Femur (tissue), 1 donor: ENCODE measurements around the gene PDIA6.
"Not testable (repeated sequence)": the region's sequence is repeated elsewhere in the genome, so short reads cannot be mapped to it uniquely, and the experiment has no call there.

ENCODE experiments used
- DNase-seq: peaks from one replicate; pipeline ENCODE4 v3.0.0-alpha.2; 2017

PDIA6 gene

DNA sequence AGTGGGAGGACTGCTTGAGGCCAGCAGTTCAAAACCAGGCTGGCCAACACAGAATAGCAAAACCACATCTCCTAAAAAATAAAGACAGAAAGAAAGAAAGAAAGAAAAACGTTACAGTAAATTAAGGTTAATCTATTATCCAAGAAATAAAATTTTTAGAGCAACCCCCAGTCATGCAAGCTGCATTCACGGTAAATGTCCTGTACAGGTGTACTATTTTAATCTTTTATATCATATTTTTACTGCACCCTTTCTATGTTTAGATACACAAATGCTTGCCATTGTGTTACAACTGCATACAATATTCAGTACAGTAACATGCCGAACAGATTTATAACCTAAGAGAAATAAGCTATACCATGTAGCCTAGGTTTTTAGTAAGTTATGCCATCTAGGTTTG, 6.0 kb downstream of the PDIA6 start:
- DNase-seq = no peak

DNA sequence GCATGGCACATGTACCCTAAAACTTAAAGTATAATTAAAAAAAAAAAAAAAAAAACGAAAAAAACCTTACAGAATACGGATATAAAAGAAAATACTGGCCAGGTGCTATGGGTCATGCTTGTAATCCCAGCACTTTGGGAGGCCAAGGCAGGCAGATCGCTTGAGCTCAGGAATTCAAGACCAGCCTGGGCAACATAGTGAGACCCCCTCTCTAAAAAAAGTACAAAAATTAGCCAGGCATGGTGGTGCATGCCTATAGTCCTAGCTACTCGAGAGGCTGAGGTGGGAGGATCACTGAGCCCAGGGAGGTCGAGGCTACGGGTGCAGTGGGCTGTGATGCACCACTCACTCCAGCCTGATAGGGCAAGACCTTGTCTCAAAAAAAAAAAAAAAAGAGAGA, 6.6 kb downstream of the PDIA6 start:
- not testable (repeated sequence) for DNase-seq

DNA sequence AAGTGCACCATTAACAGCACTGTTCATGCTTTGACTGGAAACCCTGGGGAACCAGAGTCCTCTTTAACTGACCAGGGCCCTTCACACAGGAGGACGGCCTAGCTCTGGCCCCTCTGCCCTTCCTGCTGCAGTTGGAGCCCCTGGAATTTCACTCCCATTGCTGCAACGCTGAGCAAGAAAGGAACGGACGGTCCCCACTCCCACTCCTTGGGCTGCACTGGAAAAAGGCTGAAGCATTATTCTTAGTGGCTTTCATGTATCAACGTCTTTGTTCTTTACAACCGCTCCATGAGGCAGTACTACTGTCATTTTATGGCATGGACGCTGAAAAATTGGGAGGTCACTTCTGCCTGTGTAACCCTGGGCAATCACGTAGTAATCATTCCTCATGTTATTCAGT, 9.9 kb downstream of the PDIA6 start:
- no peak for DNase-seq

DNA sequence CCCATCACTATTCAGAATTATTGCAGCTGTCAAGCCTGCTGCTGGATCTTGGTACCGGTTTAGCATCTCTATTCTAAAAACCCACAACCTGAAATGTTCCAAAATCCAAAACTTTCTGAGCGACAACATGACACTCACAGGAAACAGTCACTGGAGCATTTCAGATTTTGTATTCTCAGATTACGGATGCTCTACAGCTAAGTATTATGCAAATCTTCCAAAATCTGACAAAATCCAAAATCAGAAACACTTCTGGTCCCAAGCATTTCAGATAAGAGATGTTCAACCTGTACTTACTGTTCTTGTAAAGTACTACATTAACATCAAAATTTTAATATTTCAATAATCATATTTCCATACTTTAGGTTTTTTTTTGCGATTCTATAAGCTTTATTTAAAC, 12.4 kb downstream of the PDIA6 start:
- no peak for DNase-seq

DNA sequence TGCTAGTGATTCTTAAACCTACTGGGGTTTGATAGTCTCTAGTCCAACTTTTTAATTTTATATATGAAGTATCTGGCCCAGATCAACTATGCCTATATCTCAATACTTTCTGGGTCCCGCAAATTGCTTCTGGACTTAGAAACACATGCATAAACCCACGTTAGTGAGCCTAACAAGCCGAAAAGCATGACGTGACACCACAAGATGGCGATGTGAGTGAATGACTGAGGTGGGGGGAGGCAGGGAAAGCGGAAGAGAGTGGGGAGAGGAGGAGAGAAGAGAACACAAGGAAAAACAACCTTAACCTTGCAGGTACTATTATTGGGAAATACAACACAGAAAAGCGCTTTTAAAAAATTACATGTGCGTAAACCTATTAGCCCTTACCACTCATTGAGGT, 13.8 kb downstream of the PDIA6 start:
- DNase-seq = no peak

DNA sequence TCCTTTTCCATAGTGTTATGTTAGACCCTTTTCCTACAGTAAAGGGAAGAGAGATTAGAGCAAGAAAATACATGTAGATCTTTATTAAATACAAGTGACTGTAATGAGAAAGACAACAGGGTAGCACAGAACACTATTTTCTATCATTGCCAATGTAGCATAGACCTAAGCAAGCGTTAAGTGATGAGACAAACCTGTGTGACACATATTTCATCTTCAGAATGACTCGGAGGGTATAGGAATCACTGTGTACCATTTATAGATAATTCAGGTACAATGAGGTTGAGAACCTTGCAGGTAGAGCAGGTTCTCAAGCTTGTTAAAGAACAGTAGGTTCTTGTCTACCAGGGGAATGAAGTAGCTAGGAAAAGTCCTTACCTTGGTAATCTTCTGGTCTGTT, 15.9 kb downstream of the PDIA6 start:
- no peak for DNase-seq

DNA sequence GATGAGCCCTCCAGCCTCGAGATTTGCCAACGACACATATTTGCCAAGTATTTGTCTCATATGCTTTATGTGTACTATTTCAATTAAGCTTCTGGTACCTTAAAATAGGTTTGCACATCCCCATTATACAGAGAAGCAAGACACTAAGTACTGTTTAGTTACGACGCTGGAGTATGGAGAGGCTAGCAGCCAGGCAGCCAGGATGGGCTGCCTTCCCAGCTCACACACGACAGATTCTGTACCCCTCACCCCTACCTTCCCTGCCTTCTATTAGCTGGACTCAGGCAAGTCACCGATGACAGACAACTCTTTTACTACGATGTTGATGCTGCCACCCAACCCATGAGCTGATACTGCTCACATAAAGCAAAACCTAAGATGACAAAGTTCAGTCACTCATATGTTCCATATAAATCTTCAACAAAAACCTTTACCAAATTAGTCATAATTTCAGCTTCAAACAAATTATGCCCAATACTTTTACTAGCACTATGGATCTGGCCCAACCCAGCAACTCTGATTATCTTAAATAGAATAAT, 17.0 kb downstream of the PDIA6 start:
- DNase-seq = no peak

DNA sequence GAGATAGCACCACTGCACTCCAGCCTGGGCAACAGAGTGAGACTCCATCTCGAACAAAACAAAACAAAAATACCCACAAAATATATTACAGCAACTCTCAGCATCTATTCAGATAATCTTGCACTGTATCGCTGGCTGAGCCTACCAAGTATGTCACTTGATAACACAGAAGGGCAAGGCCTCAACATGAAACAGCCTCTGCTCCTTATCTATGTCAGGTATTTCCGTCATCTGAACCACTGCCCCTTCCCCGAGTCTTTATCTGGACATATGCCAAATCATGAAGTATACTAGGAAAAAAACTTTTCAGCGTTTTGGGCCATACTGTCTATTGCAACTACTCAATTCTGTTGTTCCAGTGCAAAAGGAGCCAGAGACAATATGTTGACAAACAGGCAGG, 17.7 kb downstream of the PDIA6 start:
- no peak for DNase-seq

DNA sequence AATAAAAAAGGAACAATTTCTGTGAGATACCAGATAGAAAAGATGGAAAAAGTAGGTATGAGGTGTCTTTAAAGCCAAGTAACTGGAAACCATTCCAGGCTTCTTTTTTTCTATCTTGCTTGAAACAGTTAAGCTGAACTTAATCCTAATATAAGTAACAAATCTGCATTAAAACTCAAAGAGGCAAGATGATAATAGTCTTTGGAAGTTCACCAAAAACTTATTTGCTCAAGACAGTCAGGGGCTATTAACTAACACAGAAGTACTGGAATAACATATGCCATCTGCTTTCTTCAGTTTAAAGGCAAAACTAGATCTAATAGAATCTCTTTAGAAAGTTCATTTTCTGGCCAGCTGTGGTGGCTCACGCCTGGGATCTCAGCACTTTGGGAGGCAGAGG, 18.8 kb downstream of the PDIA6 start:
- no peak for DNase-seq

DNA sequence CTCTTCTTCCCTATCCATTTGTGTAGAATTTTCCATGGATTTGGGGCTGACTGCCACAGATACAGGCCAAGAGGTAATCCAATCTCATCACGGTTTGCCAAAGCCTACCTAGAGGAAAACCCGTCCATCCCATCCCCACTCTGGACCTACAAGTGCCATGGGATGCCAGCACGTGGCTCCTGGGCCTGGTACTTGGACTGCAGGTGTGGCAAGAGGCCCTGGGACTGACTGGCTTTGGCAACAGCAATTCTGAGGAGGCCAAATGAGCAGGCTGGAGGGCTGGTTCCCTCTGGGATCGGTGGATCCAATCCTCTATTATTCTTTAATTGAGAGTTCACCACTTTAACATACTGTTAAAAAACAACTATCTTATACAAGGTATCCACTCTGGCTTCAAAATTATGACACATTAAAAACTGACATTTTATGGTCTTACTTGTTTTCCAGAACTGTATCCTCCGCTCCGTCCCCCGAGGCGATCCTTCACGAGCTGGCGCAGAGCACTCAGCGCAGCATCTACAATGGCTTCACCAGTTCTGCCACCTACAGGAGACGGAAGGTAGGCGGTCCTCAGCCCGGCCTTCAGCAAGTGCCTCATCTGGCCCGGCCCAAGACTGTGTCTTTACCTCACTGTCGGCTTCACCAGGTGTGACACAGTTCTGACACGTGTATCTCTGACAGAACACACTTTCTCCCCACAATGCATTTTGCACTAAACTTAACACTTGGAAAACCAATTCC, 19.8 kb downstream of the PDIA6 start:
- no peak for DNase-seq

DNA sequence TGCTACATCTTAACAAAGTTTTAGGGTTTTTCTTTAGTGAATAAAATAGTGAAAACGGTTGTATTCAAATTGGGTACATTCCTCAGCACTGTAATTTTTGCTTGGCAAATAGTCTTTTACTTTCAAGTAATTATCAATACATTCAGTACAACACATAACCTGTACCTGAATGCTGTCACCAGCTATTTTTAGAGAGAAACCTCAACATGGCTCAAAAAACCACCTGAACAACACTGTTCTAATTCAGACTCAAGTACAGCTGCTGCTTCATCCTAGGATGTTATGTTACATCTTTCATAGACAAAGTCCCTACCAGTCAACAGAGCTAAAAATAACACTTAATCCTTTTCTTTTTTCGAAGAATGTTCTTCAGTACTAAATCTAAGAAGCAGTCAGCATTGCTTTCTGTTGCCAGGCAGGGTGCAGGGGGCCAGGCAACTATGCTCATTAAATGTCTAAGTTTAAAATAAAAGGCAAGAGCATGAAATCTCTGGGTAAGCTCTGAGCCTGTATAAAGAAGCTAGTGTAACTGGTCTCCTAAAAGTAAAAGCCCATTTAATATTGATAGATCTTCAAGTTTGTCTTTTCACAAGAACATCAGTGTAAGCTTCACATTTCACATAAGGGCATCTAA, 20.5 kb downstream of the PDIA6 start:
- DNase-seq = no peak

DNA sequence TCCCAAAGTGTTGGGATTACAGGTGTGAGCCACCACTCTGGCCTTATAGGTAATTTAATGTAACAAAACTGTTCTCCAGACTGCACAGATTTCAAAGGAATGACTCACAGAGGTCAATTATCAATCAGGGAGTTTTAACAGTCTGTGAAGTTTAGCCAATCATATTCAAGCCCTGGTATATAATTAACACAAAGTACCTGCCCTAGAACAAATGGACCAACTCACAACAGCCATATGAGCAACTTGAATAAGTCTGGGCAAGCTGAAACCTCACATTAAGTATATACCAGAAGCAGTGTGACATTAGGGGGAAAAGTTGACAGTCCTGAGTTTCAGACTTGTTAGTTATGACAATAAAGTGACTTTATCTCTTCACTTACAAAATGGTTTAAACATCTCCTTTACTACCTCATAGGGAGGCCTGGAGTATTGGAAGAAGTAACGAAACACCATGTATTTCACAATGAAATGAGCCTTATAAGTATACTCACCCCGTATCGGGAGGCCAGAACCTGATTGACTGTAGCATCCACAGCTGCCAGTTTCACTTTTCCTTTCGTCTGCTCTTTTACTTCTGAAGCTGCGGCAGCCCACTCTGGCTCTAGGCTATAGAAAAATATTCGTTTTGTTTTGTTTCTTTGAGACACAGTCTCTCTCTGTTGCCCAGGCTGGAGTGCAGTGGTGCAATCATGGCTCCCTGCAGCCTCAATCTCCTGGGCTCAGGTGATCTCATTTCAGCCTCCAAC, 22.2 kb downstream of the PDIA6 start:
- DNase-seq = no peak

DNA sequence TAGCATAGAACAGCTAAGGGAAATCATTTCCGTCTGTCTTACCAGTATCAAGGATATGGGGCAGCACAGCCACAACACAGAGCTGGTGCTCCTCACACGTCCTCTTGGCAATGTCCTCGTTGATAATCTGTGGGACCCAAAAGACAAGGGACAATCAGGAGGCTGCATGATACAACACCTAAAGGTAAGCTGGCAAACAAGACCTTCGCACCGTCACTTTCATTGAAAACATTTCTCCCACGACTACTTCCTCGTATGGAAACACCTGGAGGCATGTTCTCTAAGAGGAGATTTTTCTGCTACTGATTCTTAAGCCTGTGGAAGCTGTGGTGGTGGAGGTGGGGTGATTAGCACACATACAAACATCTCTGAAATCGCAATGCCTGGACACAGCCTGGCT, 23.7 kb downstream of the PDIA6 start:
- DNase-seq = no peak

DNA sequence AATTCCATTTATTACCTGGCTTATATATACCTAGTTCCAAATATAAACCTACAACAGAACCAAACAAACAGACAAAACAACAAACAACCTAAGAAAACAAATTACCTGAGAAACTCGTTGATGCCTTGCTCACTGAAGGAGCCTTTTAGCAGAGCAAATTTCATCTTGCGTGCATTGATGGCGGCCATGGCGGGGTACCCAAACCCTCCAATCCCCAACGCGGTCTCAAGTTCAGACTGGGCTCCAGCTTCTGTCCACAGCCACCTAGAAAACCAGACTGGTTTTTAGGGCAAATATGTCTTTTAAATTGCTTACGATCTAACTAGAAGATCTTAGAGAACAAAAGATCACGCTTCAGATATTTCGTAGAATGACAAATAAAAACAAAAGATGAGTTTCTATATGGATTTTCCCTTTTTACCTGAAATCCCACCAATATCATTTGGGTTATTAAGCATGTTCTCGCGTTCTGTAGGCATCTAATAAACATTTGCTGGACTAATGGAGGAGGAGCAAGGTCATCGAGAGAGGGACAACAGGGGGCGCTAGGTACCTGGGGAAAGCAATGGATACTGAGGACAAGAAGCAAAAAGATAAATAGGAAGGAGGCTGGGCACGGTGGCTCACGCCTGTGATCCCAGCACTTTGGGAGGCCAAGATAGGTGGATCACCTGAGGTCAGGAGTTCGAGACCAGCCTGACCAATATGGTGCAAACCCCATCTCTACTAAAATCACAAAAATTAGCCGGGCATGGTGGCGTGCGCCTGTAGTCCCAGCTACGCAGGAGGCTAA, 25.2 kb downstream of the PDIA6 start:
- no peak for DNase-seq

DNA sequence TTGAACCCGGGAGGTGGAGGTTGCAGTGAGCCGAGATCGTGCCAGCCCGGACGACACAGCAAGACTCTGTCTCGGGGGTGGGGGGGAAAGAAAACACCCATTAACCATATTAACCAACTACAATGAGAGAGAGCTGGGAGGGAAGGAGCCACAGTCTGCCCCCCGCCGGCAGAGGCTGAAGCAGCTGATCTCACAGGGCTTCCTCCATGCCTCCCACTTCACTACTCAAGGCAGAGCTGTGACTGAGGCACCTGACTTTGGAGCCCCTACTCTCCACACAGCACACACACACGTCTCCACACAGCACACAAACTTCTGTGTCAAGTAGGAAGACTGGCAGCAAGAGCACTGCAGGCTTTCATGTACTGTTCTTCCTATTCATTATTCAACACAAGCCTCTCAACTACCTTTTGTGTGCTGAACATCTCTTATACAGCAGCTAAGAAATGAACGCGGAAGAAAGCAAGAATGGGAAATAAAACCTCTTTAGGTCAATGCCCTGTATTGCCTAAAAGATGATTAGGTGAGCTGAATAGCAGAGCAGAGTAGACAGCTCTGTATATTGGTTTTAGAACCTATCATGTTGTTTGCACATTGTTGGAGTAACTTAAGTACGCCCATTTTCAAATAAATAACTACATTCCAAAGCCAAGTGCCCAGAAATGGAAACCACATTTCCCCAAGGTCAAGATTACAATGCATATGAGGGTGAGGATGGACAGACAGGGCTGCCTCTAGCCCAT, 26.2 kb downstream of the PDIA6 start:
- DNase-seq = no peak

DNA sequence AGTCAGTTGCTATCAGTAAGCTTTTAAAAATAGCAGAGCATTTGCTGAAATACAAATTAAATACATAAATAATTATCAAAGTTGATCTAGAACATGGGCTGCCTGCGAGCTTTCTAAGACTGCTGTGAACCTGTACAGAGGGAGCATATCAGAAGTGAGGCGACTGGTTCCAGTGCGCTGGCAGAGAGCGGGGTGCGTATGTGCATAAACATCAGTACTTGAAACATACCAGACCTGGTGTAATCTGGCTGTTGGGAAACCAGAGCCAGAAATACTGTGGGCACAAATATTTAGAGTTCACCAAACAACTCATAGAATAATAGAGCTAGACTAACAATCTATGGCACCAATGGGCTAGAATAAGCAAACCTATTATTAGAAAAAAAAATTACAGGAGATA, 27.3 kb downstream of the PDIA6 start:
- DNase-seq = no peak

DNA sequence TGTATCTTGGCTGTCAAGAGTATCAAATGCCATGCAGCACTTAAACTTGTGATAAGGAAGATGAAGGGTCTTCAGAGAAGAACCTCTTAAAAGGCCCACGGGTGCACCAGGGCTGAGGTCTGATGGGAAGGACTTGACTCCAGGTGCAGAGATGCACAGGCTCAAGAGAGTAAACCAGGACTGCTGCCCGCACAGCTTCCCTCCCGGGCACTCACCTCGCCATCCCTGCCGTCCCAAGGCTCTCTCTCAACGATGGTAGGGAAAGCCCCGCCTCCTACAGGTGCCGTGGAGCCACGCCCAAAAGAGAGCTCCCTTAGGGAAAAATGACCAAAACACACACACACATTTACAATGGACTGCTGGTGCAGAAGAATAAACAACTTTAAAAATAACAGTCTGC, 27.9 kb downstream of the PDIA6 start:
- no peak for DNase-seq

DNA sequence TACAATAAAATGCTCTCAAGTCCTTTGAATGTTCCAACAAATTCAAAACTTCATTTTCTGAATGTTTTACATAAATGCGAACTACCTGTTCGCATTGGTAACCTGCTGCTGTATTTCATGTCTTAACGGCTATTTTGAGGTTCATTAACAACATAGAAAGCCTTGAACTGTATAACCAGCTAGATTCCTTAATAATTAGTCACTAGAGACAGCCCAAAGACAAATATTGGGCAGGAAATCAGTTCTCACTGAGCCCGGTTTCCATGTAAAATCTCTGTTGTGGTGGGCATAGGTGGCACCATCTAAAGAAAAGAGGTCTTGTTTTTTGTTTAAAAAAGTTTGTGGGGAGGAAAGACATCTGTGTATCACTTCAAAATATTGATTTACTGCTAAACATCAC, 29.2 kb downstream of the PDIA6 start:
- no peak for DNase-seq

DNA sequence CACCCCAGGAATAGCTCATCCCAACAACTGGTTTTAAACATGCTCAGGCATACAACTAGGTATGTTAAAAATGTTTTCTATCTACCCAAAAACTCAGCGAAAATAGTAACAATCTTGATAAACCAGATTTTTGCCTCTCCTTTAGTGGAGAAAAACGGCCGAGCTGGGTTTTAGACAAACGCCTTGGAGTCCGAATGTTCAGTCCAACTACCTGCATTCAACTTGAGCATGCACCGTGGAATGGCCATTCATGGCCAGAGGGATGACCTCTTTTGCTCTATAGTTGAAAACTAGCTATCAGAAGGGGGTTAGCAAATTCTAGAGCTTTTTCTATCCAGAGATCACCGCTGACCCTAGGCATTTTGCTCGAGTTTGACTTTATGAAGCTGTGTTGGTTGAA, 30.8 kb downstream of the PDIA6 start:
- DNase-seq = no peak

DNA sequence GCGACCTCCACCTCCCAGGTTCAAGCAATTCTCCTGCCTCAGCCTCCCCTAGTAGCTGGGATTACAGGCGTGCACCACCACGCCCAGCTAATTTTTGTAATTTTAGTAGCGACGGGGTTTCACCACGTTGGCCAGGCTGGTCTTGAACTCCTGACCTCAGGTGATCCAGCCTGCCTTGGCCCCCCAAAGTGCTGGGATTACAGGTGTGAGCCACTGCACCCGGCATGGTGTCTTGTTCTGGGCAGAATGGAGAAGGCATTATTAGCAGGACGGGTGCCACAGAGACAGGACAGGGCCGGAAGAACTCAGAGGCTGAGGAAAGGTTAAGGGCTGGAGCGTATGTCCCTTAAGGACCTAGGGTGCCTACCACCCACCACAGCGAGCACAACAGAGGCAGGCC, 31.8 kb downstream of the PDIA6 start:
- DNase-seq = not testable (repeated sequence)

DNA sequence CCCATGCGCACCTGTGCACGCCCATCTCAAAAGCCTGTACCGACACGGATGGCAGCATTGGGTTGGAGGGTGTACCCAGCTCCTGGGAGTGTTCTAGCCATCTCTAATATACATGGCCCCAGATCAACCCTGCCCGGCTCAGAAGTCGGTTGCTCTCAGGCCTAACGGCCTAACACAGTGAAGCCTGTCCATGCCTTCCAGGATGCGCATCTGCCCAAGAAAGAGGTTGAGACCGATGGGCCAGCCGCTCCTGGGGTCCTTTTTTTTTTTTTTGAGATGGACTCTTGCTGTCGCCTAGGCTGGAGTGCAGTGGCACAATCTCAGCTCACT, 32.1 kb downstream of the PDIA6 start:
- no peak for DNase-seq

DNA sequence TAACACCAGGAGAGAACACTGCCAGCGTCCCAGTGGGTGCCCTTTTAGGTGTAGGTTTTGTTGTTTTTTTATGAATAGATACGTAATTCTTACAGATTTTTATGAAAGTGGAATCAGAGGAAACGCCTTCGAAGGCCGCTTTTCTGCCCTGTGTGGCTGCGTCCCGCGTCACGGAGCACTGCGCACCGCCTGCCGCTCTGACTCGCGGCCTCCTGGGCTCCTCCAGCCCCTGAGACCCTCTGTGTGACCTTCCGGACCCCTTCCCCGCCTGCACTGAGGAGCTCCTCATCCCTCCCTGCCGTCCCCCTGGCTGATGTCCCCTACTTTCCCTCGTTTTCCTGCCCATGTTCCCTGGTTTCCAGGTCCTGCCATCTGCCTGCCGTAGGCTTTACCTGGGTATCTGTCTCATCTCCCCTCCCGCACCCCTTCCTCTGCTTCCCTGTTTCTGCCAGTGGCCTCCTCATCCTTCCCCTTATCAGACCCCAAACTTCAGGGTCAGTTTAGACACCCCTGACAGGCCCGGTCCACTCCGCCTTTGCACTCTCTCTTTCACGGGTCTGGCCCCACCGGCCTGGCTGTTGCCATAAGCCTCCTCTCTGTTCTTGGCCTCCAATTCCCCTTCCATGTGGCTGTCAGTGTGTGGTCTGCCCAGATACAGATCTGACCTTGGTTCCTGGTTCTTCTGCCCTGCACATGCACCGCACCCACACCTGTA, 32.7 kb downstream of the PDIA6 start:
- no peak for DNase-seq
